Ovary (tissue), 3 donors: ENCODE data around the gene TMEM272.

Experiments used
- EP300 ChIP-seq: sonication (generic); formaldehyde crosslinking; IDR thresholded peaks from one replicate; pipeline ENCODE4 v1.6.1; 2017; ENCODE audit warnings: antibody characterized with exemption
- POLR2A ChIP-seq: fragments of 450-650 bp; IDR thresholded peaks from one replicate; pipeline ENCODE4 v1.6.1; 2017; ENCODE audit warnings: antibody characterized with exemption, mild to moderate bottlenecking, moderate library complexity
- TF ChIP-seq, protein P1 (sequence below), 3 donors: fragments of 450-650 bp in 2 of 3; fragments of 200-600 bp in 1 of 3; IDR thresholded peaks; one replicate each; pipeline versions ENCODE4 v1.5.1 to v1.8.0; 2016 to 2022; ENCODE audit warnings: antibody characterized with exemption in 3 of 3, mild to moderate bottlenecking in 1 of 3
- donor health status: DM: no; HTN: no; CAD: no.

DNA sequence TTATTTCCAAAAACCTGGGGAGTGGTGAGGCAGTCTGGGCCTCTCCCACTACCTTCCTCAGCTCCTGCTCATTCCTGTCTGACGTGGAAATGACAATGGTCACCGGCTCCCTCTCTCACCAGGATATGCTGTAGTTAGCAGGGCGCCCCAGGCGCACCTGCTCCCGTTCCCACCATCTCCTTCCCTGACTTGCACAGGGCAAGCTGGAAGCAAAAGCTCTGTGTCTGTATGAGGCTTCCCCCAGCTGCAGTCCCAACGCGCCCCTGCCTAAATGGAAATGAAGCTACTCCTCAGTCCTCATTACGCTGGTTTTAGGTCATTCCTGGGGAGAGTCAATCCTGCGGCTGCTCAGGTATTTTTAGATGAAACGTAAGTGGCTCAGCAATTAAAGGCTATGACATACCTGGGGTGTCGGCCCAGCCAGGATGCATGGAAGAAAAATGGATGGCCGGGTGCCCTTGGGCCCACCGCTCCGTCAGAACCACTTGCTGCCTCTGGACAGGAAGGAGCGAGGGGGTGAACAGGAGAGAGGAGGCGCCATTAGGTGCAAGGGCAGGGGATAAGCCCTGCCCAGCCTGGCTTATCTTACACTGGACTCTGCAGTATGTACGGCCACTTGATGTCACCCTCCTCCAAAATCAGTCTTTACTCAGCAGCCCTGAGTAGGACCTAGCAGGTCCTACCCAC is 73.4 kb downstream of the TMEM272 start:
- TF ChIP-seq, protein P1, sequence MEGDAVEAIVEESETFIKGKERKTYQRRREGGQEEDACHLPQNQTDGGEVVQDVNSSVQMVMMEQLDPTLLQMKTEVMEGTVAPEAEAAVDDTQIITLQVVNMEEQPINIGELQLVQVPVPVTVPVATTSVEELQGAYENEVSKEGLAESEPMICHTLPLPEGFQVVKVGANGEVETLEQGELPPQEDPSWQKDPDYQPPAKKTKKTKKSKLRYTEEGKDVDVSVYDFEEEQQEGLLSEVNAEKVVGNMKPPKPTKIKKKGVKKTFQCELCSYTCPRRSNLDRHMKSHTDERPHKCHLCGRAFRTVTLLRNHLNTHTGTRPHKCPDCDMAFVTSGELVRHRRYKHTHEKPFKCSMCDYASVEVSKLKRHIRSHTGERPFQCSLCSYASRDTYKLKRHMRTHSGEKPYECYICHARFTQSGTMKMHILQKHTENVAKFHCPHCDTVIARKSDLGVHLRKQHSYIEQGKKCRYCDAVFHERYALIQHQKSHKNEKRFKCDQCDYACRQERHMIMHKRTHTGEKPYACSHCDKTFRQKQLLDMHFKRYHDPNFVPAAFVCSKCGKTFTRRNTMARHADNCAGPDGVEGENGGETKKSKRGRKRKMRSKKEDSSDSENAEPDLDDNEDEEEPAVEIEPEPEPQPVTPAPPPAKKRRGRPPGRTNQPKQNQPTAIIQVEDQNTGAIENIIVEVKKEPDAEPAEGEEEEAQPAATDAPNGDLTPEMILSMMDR (IDR thresholded peaks at IDR 0.05), result no peak
- TF ChIP-seq POLR2A, result no peak
- no peak for TF ChIP-seq EP300
